Measurements from ENCODE around the gene NLGN1. TPM values are rescaled to one million over a fixed set of nuclear protein-coding genes. Genes with fewer than 3 reads are reported as not detected.

NLGN1 gene
- total RNA-seq, 1 experiment from 2014 or later = 5.2 TPM

DNA sequence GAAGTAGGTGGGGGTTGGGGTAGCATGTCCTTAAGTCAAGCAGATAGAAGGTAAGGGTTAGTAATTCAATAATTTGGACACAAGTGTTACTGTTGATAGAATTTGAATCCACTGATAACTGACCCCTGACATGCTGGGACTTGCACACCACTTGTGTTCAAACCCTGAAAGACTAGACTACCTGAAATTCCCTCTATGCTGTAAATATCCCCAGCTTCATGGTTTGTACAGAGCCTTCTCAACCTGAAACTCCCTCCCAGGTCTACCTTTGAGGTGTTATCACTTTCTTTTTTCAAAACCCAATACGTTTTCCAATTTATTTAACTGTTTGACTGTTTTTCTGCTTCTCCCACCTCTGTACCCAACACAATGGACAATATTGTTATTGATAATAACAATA is 459.6 kb downstream of the NLGN1 start:
- Histone ChIP-seq H3K79me1 (ENCODE audit: insufficient read depth, low read depth, low read length, poor library complexity, severe bottlenecking) (no peaks in the 10 kb centered on the region), H3K4me2 (ENCODE audit: insufficient read depth, insufficient read length, low read length) (no peak overlapping the region), H3K18ac (ENCODE audit: insufficient read length, low read depth, low read length) (no peak overlapping the region), H2BK120ac (ENCODE audit: low read depth, low read length, poor library complexity, severe bottlenecking) (no peak overlapping the region), H3K23me2 (ENCODE audit: insufficient read length, low read depth, low read length, poor library complexity, severe bottlenecking) (no peaks in the 10 kb centered on the region), H4K91ac (ENCODE audit: insufficient read length, low read depth, low read length) (no peak overlapping the region), H4K20me1 (ENCODE audit: control insufficient read depth, insufficient read depth, insufficient read length) (no peaks in the 10 kb centered on the region), H3K14ac (ENCODE audit: insufficient read depth, low read length) (no peak overlapping the region), H4K5ac (ENCODE audit: insufficient read length, low read depth, low read length) (no peak overlapping the region), H2BK5ac (ENCODE audit: insufficient read length, low read length) (no peak overlapping the region), H3K23ac (ENCODE audit: insufficient read length, low read depth, low read length) (no peak overlapping the region), H3T11ph (ENCODE audit: low read length) (no peak overlapping the region), H4K8ac (replicated peaks; ENCODE audit: insufficient read length, low read depth, low read length) (no peak overlapping the region), H3K79me2 (ENCODE audit: insufficient read depth, low read length) (no peaks in the 10 kb centered on the region), H3K9ac (ENCODE audit: extremely low read depth, insufficient read length, low read length) (no peak overlapping the region), H2BK20ac (ENCODE audit: low read depth, low read length, poor library complexity, severe bottlenecking) (no peak overlapping the region), H3K27ac (ENCODE audit: insufficient read length, low read depth, low read length) (no peak overlapping the region), H3K27me3 (ENCODE audit: insufficient read depth, low read length) (no peaks in the 10 kb centered on the region), H2BK12ac (ENCODE audit: insufficient read length, low read depth, low read length) (no peak overlapping the region), H3K4ac (ENCODE audit: low read depth, low read length) (no peak overlapping the region), H2AFZ (ENCODE audit: low read length) (no peak overlapping the region), H3K9me3 (ENCODE audit: control insufficient read depth, low read depth, low read length) (no peaks in the 10 kb centered on the region), H3K4me1 (ENCODE audit: insufficient read depth, low read length) (no peaks in the 10 kb centered on the region), H2AK5ac (ENCODE audit: insufficient read length, low read length) (no peak overlapping the region), H3K56ac (ENCODE audit: insufficient read length, low read depth, low read length) (no peak overlapping the region), H2BK15ac (ENCODE audit: low read depth, low read length) (no peak overlapping the region)
- TF ChIP-seq, protein P1, sequence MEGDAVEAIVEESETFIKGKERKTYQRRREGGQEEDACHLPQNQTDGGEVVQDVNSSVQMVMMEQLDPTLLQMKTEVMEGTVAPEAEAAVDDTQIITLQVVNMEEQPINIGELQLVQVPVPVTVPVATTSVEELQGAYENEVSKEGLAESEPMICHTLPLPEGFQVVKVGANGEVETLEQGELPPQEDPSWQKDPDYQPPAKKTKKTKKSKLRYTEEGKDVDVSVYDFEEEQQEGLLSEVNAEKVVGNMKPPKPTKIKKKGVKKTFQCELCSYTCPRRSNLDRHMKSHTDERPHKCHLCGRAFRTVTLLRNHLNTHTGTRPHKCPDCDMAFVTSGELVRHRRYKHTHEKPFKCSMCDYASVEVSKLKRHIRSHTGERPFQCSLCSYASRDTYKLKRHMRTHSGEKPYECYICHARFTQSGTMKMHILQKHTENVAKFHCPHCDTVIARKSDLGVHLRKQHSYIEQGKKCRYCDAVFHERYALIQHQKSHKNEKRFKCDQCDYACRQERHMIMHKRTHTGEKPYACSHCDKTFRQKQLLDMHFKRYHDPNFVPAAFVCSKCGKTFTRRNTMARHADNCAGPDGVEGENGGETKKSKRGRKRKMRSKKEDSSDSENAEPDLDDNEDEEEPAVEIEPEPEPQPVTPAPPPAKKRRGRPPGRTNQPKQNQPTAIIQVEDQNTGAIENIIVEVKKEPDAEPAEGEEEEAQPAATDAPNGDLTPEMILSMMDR (conservative IDR thresholded peaks at IDR 0.05) = no peak
- no CpG with 5 or more reads among the region's 1 CpG for WGBS (ENCODE audit: extremely low coverage, insufficient read length, low lambda C conversion rate)
- no peak overlapping the region for H3K4me3 Mint-ChIP-seq
- H3K27ac Mint-ChIP-seq = no peak overlapping the region
- DNase-seq = no peak
- H3K9me3 Mint-ChIP-seq = no peaks in the 10 kb centered on the region
- H3K27me3 Mint-ChIP-seq (ENCODE audit: low read depth) = no peaks in the 10 kb centered on the region
- H3K36me3 Mint-ChIP-seq (ENCODE audit: insufficient read depth in 1 of 3, low read depth in 3 of 3) = no peaks in the 10 kb centered on the region; a peak in 1 of 7 replicates
- peaks cover 2 to 7% of the 10 kb centered on the region in 2 experiments; a peak in 2 of 4 replicates for H3K4me1 Mint-ChIP-seq

Data from H9 (cell line).